ENCODE data around the gene DLAT.
"Not testable (repeated sequence)": the region's sequence is repeated elsewhere in the genome, so short reads cannot be mapped to it uniquely, and the experiment has no call there.

DLAT gene

DNA sequence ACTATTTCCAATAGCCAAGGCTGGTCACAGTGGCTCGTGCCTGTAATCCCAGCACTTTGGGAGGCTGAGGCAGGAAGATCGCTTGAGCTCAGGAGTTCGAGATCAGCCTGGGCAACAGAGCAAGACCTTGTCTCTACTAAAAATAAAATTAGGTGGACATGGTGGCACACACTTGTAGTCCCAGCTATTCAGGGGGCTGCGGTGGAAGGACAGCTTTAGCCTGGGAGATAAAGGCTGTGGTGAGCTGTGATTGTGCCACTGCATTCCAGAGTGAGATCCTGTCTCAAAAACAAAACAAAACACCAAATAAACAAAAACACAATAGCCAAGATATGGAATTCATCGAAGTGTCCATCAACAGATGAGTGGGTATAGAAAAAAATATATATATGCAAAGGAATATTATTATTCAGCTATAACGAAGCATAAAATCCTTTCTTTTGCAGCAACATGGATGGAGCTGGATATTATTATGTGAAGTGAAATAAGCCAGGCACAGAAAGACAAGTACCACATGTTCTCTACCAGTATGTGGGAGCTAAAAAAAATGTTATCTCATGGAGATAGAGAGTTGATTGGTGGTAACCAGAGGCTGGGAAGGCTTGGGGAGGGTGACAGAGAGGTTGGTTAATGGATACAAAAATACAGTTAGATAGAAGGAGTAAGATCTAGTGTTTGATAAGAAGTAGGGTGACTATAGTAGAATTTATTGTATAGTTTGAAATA is 22.6 kb upstream of the DLAT start:
- Histone ChIP-seq H3K4me1 (ENCODE audit: low read depth, poor library complexity, severe bottlenecking) (peaks cover 6% of the 10 kb centered on the region), H3K27me3 (ENCODE audit: insufficient read depth, low read depth) (no peaks in the 10 kb centered on the region), H3K79me2 (ENCODE audit: insufficient read depth, low read depth) (no peaks in the 10 kb centered on the region), H3K36me3 (ENCODE audit: insufficient read depth) (no peaks in the 10 kb centered on the region), H3K9ac (no peak overlapping the region), H3K4me3 (IDR thresholded peaks at IDR 0.05; ENCODE audit: insufficient read depth, low read depth, low read length) (no peak overlapping the region), H2AFZ (ENCODE audit: low read depth) (no peak overlapping the region), H4K20me1 (ENCODE audit: insufficient read depth) (no peaks in the 10 kb centered on the region), H3K27ac (no peak overlapping the region), H3K4me2 (no peak overlapping the region)
- TF ChIP-seq, protein P1, sequence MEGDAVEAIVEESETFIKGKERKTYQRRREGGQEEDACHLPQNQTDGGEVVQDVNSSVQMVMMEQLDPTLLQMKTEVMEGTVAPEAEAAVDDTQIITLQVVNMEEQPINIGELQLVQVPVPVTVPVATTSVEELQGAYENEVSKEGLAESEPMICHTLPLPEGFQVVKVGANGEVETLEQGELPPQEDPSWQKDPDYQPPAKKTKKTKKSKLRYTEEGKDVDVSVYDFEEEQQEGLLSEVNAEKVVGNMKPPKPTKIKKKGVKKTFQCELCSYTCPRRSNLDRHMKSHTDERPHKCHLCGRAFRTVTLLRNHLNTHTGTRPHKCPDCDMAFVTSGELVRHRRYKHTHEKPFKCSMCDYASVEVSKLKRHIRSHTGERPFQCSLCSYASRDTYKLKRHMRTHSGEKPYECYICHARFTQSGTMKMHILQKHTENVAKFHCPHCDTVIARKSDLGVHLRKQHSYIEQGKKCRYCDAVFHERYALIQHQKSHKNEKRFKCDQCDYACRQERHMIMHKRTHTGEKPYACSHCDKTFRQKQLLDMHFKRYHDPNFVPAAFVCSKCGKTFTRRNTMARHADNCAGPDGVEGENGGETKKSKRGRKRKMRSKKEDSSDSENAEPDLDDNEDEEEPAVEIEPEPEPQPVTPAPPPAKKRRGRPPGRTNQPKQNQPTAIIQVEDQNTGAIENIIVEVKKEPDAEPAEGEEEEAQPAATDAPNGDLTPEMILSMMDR (conservative IDR thresholded peaks at IDR 0.05; ENCODE audit: low read depth, low read length): no peak

DNA sequence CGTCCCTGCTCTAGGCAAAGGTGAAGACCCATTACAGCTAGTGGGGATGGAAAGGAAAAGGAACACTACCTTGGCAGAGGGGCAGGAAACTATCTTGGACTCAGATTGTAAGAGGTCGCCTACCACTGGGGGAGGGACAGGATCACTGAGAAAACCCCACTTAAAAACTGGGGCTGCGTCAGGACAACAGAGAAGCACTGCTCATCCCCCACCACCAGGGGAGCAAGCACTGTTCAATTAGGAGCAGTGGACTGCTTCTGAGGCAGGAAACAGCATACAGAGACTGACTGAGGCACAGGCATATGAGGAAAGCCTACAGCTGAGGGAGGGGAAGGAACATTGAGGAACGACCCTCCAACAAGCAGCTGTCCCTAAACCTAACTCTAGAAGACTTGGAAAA is 20.8 kb upstream of the DLAT start:
- no peaks in the 10 kb centered on the region for H3K4me1 ChIP-seq (ENCODE audit: low read depth, poor library complexity, severe bottlenecking)
- no peak overlapping the region for H3K4me3 ChIP-seq (IDR thresholded peaks at IDR 0.05; ENCODE audit: insufficient read depth, low read depth, low read length)
- H3K36me3 ChIP-seq (ENCODE audit: insufficient read depth): no peaks in the 10 kb centered on the region
- no peak overlapping the region for H3K4me2 ChIP-seq
- no peak overlapping the region for H3K9ac ChIP-seq
- H4K20me1 ChIP-seq (ENCODE audit: insufficient read depth): no peaks in the 10 kb centered on the region
- H3K79me2 ChIP-seq (ENCODE audit: insufficient read depth, low read depth): no peaks in the 10 kb centered on the region
- H2AFZ ChIP-seq (ENCODE audit: low read depth): no peak overlapping the region
- H3K27me3 ChIP-seq (ENCODE audit: insufficient read depth, low read depth): no peaks in the 10 kb centered on the region
- TF ChIP-seq, protein P1 (conservative IDR thresholded peaks at IDR 0.05; ENCODE audit: low read depth, low read length): peak; percentile 21; the same call in 1 of the 2 replicates
- no peak overlapping the region for H3K27ac ChIP-seq

DNA sequence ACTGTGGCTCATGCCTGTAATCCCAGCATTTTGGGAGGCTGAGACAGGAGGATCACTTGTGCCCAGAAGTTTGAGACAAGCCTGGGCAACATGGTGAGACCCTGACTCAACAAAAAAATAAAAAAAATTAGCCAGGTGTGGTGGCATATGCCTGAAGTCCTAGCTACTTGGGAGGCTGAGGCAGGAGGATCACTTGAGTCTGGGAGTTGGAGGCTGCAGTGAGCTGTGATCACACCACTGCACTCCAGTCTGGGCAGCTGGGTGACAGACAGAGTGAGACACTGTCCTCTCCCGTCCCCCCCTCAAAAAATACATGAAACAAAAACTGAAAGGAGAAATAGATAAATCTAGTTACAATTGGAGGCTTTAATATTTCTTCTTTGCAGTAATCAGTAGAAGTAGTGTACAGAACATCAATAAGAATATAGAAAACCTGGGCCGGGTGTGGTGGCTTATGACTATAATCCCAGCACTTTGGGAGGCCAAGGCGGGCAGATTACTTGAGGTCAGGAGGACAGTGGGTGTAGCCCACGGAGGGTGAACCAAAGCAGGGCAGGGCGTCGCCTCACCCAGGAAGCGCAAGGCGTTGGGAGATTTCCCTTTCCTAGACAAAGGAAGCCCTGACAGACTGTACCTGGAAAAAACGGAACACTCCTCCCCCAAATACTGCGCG is 19.6 kb upstream of the DLAT start:
- H3K4me2 ChIP-seq: no peak overlapping the region
- no peaks in the 10 kb centered on the region for H3K36me3 ChIP-seq (ENCODE audit: insufficient read depth)
- no peaks in the 10 kb centered on the region for H3K27me3 ChIP-seq (ENCODE audit: insufficient read depth, low read depth)
- no peaks in the 10 kb centered on the region for H3K79me2 ChIP-seq (ENCODE audit: insufficient read depth, low read depth)
- no peaks in the 10 kb centered on the region for H4K20me1 ChIP-seq (ENCODE audit: insufficient read depth)
- TF ChIP-seq, protein P1 (conservative IDR thresholded peaks at IDR 0.05; ENCODE audit: low read depth, low read length): no peak
- no peak overlapping the region for H3K9ac ChIP-seq
- H3K27ac ChIP-seq: no peak overlapping the region
- no peak overlapping the region for H3K4me3 ChIP-seq (IDR thresholded peaks at IDR 0.05; ENCODE audit: insufficient read depth, low read depth, low read length)
- H3K4me1 ChIP-seq (ENCODE audit: low read depth, poor library complexity, severe bottlenecking): no peaks in the 10 kb centered on the region
- H2AFZ ChIP-seq (ENCODE audit: low read depth): no peak overlapping the region

DNA sequence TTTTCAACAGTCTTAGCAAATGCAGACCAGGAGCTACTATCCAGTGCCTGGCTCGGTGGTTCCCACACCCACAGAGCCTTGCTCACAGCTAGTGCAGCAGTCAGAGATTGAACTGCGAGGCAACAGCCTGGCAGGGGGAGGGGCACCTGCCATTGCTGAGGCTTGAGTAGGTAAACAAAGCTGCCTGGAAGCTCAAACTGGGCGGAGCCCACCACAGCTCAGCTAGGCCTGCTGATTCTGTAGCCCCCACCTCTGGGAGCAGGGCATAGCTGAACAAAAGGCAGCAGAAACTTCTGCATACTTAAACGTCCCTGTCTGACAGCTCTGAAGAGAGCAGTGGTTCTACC is 19.1 kb upstream of the DLAT start:
- not testable (repeated sequence) for H3K27me3 ChIP-seq (ENCODE audit: insufficient read depth, low read depth); H3K9ac ChIP-seq; H3K4me3 ChIP-seq (IDR thresholded peaks at IDR 0.05; ENCODE audit: insufficient read depth, low read depth, low read length); H3K36me3 ChIP-seq (ENCODE audit: insufficient read depth); H3K4me2 ChIP-seq; H3K79me2 ChIP-seq (ENCODE audit: insufficient read depth, low read depth); H4K20me1 ChIP-seq (ENCODE audit: insufficient read depth); H3K27ac ChIP-seq; H2AFZ ChIP-seq (ENCODE audit: low read depth); H3K4me1 ChIP-seq (ENCODE audit: low read depth, poor library complexity, severe bottlenecking)

DNA sequence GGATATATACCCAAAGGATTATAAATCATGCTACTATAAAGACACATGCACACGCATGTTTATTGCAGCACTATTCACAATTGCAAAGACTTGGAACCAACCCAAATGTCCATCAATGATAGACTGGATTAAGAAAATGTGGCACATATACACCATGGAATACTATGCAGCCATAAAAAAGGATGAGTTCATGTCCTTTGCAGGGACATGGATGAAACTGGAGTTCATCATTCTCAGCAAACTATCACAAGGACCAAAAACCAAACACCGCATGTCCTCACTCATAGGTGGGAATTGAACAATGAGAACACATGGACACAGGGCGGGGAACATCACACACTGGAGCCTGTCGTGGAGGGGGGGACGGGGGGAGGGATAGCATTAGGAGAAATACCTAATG is 13.8 kb upstream of the DLAT start:
- not testable (repeated sequence) for H2AFZ ChIP-seq (ENCODE audit: low read depth); H3K4me3 ChIP-seq (IDR thresholded peaks at IDR 0.05; ENCODE audit: insufficient read depth, low read depth, low read length); H3K4me2 ChIP-seq; H3K27ac ChIP-seq; H4K20me1 ChIP-seq (ENCODE audit: insufficient read depth); H3K36me3 ChIP-seq (ENCODE audit: insufficient read depth); H3K27me3 ChIP-seq (ENCODE audit: insufficient read depth, low read depth); H3K4me1 ChIP-seq (ENCODE audit: low read depth, poor library complexity, severe bottlenecking); H3K79me2 ChIP-seq (ENCODE audit: insufficient read depth, low read depth); H3K9ac ChIP-seq

All from KMS-11 (cell line).